Astrocyte of the cerebellum (primary cell): ENCODE data around the gene SLC9C1.

Experiments used
- DNase-seq: peaks from one replicate; pipeline ENCODE4 v3.0.0-alpha.2; 2011; ENCODE audit warnings: low read depth
- H3K4me3 ChIP-seq: 2 replicates; pipeline ENCODE4 v1.5.1; 2011; ENCODE audit warnings: mild to moderate bottlenecking, low read depth, low read length, moderate library complexity
- in situ Hi-C: cut with HindIII; loops from 2 replicates; pipeline ENCODE4 v1.10.0; 2017; ENCODE audit warnings: low sequenced_read_pairs
- TF ChIP-seq, protein P1 (sequence below): IDR thresholded peaks from 2 replicates; pipeline ENCODE4 v1.5.1; 2012; ENCODE audit warnings: low read length, low read depth, moderate library complexity, mild to moderate bottlenecking; ENCODE audit errors: missing control alignments

Gene SLC9C1

DNA sequence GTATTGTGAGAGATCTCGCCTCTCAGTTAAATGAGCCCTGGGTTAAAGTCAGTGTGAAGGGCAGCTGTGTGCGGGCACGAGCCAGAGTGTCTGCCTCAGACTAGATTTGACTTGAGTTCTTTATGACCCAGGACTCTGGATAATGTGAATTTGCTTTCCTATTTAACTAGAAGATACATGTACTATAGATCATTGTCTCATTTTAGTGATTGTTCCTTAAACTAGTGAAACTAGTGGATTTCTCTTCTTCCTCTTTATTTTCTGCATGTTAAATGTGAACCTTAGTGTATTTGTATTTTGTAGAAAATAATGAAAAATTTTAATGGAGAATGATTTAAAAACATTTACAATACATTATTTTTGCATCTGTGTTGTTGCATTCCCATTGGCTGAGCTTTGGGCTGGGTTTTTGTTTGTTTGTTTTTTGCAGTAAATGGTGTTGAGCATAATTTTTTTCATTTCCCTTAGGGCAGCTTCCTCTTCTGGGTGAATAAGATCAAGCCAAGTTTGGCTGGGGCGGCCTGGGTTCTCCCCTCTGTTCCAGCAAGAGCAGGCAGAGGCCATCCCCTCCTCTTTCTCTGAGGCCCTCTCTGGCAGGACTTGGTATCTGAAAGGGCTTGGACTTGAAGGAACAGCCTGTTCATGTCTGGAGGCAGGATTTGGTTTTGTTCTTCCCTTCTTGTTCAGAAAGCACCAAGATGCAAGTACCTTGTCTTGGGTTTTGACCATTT, 176.0 kb downstream of the SLC9C1 start:
- TF ChIP-seq, protein P1, sequence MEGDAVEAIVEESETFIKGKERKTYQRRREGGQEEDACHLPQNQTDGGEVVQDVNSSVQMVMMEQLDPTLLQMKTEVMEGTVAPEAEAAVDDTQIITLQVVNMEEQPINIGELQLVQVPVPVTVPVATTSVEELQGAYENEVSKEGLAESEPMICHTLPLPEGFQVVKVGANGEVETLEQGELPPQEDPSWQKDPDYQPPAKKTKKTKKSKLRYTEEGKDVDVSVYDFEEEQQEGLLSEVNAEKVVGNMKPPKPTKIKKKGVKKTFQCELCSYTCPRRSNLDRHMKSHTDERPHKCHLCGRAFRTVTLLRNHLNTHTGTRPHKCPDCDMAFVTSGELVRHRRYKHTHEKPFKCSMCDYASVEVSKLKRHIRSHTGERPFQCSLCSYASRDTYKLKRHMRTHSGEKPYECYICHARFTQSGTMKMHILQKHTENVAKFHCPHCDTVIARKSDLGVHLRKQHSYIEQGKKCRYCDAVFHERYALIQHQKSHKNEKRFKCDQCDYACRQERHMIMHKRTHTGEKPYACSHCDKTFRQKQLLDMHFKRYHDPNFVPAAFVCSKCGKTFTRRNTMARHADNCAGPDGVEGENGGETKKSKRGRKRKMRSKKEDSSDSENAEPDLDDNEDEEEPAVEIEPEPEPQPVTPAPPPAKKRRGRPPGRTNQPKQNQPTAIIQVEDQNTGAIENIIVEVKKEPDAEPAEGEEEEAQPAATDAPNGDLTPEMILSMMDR = no peak
- in situ Hi-C loops = loop anchor here (25.0 kb wide), 1 partner anchor 419 kb away; no protein-coding TSS in a partner anchor
- no peak overlapping the region for H3K4me3 ChIP-seq
- no peak for DNase-seq

DNA sequence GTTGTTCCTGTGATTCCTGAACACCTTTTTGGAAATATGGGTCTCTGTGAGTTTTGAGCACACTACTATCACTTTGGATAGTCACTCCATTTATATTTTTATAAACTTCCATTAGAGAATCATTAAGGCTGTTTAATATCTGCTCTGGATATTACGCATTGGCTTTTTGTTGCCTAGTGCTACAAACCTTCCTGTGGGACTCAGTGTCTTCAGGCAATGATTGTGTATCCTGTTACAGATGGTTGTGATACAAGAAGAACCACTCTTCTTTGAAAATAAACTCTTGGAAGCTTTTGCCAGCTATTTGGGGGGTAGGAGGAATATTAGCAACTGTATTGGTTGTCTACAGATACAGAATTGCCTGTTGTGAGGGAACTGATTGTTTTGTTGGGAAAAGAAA, 176.6 kb downstream of the SLC9C1 start:
- TF ChIP-seq, protein P1 = no peak
- in situ Hi-C loops = loop anchor here (25.0 kb wide), 1 partner anchor 420 kb away; no protein-coding TSS in a partner anchor
- no peak overlapping the region for H3K4me3 ChIP-seq
- DNase-seq = no peak

DNA sequence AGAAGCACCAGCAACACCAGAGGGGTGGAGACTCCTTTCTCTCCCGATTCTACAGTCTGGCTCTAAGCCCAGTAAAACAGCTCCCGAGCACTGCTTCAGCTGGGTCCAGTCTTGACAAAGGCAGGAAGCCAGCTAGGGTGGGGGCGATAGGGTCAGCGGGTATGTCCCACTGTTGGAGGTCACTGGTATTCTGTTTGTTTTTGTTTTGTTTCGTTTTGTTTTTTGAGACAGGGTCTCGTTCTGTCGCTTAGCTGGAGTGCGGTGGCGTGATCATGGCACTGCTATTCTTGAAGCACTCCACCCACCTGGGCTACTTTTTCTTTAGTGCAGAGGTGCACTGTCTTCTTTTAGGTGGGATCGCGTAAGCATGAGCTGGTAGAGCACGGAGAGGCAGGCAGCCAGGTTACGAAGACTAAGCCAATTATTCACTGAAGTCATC, 177.2 kb downstream of the SLC9C1 start:
- TF ChIP-seq, protein P1 = no peak
- in situ Hi-C loops = loop anchor here (25.0 kb wide), 1 partner anchor 421 kb away; no protein-coding TSS in a partner anchor
- DNase-seq = no peak
- H3K4me3 ChIP-seq = no peak overlapping the region

DNA sequence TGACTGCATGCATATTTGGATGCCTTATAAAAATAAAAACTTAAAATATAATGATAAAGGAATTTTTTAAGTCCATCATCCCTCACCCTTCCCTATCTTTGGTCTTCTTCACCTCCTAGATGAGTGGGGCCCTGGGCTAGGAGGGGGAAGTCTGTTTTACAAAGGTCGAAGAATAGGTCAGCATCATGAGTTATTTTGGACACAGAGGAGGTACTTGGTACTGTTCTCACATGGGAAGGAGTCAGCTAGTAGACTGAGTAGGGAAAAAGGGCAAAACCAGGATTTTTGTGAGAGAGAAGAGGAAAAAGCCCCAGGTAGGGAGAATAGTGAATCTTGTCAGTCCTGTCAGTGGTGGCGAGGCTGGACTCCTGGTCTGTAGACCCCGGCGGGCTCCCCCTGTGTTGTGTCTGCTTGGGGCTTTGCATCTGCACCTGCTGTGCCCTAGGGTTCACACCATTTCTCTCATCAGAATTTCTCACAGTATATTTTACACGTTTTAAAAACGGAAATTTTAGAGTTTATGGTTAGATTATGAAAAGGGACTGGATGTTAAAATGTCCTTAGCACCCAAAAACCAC, 178.1 kb downstream of the SLC9C1 start:
- DNase-seq = no peak
- in situ Hi-C loops = loop anchor here (25.0 kb wide), 1 partner anchor 421 kb away; no protein-coding TSS in a partner anchor
- TF ChIP-seq, protein P1 = no peak
- no peak overlapping the region for H3K4me3 ChIP-seq

DNA sequence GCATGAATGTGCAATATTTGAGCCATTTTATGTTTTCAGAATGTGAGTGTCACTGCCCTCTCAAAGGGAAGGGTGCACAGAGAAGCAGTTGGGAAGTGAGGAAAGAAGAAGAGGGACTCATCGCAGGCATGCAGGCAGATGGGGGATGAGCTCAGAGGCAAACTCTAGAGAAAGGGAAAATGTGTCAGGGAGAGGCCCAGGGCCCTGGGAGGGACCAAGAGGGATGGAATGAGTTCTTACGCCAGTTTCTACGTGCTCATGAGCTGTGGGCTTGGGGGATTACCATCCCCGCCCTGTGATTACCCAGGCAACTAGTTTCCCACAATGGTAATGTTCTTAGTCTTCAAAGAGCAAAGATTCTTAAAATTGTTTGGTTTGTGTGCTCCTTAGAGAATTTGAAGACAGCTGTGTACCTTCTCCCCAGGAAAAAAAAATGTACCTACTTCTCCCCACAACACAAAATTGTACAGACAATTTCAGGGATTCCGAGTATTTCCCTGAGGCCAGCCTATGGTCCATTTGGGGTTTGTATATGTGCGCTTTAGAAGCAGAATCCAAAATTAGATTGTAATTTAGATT, 178.8 kb downstream of the SLC9C1 start:
- DNase-seq = no peak
- TF ChIP-seq, protein P1 = no peak
- in situ Hi-C loops = loop anchor here (25.0 kb wide), 1 partner anchor 422 kb away; no protein-coding TSS in a partner anchor
- H3K4me3 ChIP-seq = no peak overlapping the region

DNA sequence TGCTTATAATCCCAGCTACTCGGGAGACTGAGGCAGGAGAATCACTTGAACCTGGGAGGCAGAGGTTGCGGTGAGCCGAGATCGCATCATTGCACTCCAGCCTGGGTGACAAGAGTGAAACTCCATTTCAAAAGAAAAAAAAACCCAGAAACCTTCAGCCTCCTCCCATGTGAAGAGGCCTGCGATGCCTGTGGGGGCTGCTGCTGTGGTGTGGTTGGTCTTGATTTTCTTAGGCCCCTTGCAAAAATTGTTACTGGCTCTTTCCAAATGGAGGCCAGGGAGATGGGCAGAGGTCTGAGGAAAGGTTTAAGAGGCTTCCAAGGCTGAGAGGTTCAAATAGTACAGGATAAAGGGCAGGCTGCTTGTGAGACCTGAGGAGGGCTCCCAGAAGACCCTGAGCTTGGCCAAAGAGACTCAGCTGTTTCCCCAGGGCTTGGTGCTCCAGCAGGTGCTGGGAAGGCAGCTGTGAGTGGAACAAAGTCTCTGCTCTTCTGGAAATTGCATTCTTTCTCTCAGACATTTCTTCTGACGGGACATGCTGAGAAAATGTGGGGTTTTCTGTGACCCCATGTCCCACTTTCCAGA, 179.3 kb downstream of the SLC9C1 start:
- TF ChIP-seq, protein P1 = no peak
- DNase-seq = no peak
- H3K4me3 ChIP-seq = no peak overlapping the region
- in situ Hi-C loops = loop anchor here (25.0 kb wide), 1 partner anchor 423 kb away; no protein-coding TSS in a partner anchor
